Activated gamma-delta T cell treated with anti-CD3 and anti-CD28 coated beads, Interleukin-2, amount 50 U/mL, for 16 hours (primary cell): Measurements from ENCODE around the gene ZNF77.
A peak's percentile ranks its signal among the peaks of the same experiment; 100 is the strongest.
"Not testable (repeated sequence)": the region's sequence is repeated elsewhere in the genome, so short reads cannot be mapped to it uniquely, and the experiment has no call there.

Source experiments
- DNase-seq: peaks from one replicate; pipeline ENCODE4 v3.0.0-alpha.2; 2020; ENCODE audit warnings: low read depth

ZNF77 gene

GRCh38 chr19:2917275-2918184, 27.2 kb downstream of the ZNF77 start:
- DNase-seq, result no peak

- DNase-seq, result no peak
Measured at GRCh38 chr19:2912306-2912705, 32.5 kb downstream of the ZNF77 start.

- no peak for DNase-seq
Measured at GRCh38 chr19:2906631-2907195, 38.1 kb downstream of the ZNF77 start.

GRCh38 chr19:2905918-2906519, 38.8 kb downstream of the ZNF77 start:
- DNase-seq, result no peak

GRCh38 chr19:2903326-2903725, 41.4 kb downstream of the ZNF77 start:
- not testable (repeated sequence) for DNase-seq

GRCh38 chr19:2902590-2903218, 42.1 kb downstream of the ZNF77 start:
- no peak for DNase-seq

GRCh38 chr19:2900296-2901252, 44.2 kb downstream of the ZNF77 start, which contains the start of gene ZNF57:
Gene ZNF57 (plus strand): TSS chr19:2900928. CDS start chr19:2901046, 118 bp downstream.
- DNase-seq, result peak; percentile 98

- DNase-seq, result no peak
Measured at GRCh38 chr19:2896694-2897093, 48.1 kb downstream of the ZNF77 start.

- DNase-seq, result not testable (repeated sequence)
Measured at GRCh38 chr19:2890531-2890930, 54.2 kb downstream of the ZNF77 start.

GRCh38 chr19:2888731-2889224, 56.0 kb downstream of the ZNF77 start:
- DNase-seq, result no peak

- no peak for DNase-seq
Measured at GRCh38 chr19:2887391-2887914, 57.3 kb downstream of the ZNF77 start.

- DNase-seq, result no peak
Measured at GRCh38 chr19:2885736-2886135, 59.0 kb downstream of the ZNF77 start.

- no peak for DNase-seq
Measured at GRCh38 chr19:2883686-2884439, 60.9 kb downstream of the ZNF77 start.
